ENCODE measurements around the gene ASB16. TPM values are rescaled to one million over a fixed set of nuclear protein-coding genes. Genes with fewer than 3 reads are reported as not detected.

The ASB16 gene
- total and polyA plus RNA-seq, 9 of the 15 experiments (the other 6 are each of a cell fraction or from before 2014, with no cell fraction given), result 0.03 to 0.07 TPM; not detected in 7

- TF ChIP-seq SETDB1 (IDR thresholded peaks at IDR 0.05; ENCODE audit: low read length) (peak; percentile 51), CBFA2T2 (conservative IDR thresholded peaks at IDR 0.05) (0 out of 2 replicates have a peak, but pooled peaks have one; percentile 11), POLR2G (IDR thresholded peaks at IDR 0.05; ENCODE audit: low read depth, low read length) (peak; percentile 81), POLR2AphosphoS5 (IDR thresholded peaks at IDR 0.05; ENCODE audit: control insufficient read depth, insufficient read depth, low read depth, low read length) (no peak), LEF1 (IDR thresholded peaks at IDR 0.05) (peak; percentile 70), CTBP1 (IDR thresholded peaks at IDR 0.05; ENCODE audit: borderline replicate concordance) (peak; percentile 55; the same call in 1 of the 2 replicates), MCM5 (IDR thresholded peaks at IDR 0.05; ENCODE audit: low read depth) (no peak), ZNF184 (CRISPR knock-in tag; IDR thresholded peaks at IDR 0.05) (no peak), CREM (IDR thresholded peaks at IDR 0.05; ENCODE audit: low read depth) (peak; percentile 90), MCM3 (IDR thresholded peaks at IDR 0.05) (no peak), SP1 (CRISPR knock-in tag; IDR thresholded peaks at IDR 0.05) (peak; percentile 28; the same call in 1 of the 2 replicates), KLF1 (tag; IDR thresholded peaks at IDR 0.05) (no peak), ZNF232 (CRISPR knock-in tag; IDR thresholded peaks at IDR 0.05) (peak; percentile 82; the same call in 1 of the 2 replicates), CBX5 (IDR thresholded peaks at IDR 0.05; ENCODE audit: borderline replicate concordance, low read depth) (no peak; the same call in 1 of the 2 replicates), NCOA6 (IDR thresholded peaks at IDR 0.05) (no peak), JUN (IDR thresholded peaks at IDR 0.05; ENCODE audit: borderline replicate concordance, low read depth, low read length) (peak; percentile 92), JUN (CRISPR knock-in tag; IDR thresholded peaks at IDR 0.05; ENCODE audit: borderline replicate concordance) (no peak), THRAP3 (IDR thresholded peaks at IDR 0.05; ENCODE audit: borderline replicate concordance) (no peak), PHB (CRISPR knock-in tag; IDR thresholded peaks at IDR 0.05) (no peak), MAFG (tag; conservative IDR thresholded peaks at IDR 0.05) (no peak), EHMT2 (IDR thresholded peaks at IDR 0.05) (0 out of 2 replicates have a peak, but pooled peaks have one; percentile 7)
- TF ChIP-seq, protein P1, sequence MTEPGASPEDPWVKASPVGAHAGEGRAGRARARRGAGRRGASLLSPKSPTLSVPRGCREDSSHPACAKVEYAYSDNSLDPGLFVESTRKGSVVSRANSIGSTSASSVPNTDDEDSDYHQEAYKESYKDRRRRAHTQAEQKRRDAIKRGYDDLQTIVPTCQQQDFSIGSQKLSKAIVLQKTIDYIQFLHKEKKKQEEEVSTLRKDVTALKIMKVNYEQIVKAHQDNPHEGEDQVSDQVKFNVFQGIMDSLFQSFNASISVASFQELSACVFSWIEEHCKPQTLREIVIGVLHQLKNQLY (CRISPR knock-in tag; conservative IDR thresholded peaks at IDR 0.05), result no peak
- TF ChIP-seq, protein P2, sequence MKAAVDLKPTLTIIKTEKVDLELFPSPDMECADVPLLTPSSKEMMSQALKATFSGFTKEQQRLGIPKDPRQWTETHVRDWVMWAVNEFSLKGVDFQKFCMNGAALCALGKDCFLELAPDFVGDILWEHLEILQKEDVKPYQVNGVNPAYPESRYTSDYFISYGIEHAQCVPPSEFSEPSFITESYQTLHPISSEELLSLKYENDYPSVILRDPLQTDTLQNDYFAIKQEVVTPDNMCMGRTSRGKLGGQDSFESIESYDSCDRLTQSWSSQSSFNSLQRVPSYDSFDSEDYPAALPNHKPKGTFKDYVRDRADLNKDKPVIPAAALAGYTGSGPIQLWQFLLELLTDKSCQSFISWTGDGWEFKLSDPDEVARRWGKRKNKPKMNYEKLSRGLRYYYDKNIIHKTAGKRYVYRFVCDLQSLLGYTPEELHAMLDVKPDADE (conservative IDR thresholded peaks at IDR 0.05; ENCODE audit: control insufficient read depth, low read depth, low read length), result no peak; the same call in 1 of the 2 replicates
- TF ChIP-seq, protein P3, sequence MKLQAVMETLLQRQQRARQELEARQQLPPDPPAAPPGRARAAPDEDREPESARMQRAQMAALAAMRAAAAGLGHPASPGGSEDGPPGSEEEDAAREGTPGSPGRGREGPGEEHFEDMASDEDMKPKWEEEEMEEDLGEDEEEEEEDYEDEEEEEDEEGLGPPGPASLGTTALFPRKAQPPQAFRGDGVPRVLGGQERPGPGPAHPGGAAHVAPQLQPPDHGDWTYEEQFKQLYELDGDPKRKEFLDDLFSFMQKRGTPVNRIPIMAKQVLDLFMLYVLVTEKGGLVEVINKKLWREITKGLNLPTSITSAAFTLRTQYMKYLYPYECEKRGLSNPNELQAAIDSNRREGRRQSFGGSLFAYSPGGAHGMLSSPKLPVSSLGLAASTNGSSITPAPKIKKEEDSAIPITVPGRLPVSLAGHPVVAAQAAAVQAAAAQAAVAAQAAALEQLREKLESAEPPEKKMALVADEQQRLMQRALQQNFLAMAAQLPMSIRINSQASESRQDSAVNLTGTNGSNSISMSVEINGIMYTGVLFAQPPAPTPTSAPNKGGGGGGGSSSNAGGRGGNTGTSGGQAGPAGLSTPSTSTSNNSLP (IDR thresholded peaks at IDR 0.05; ENCODE audit: borderline replicate concordance, low read depth, low read length), result no peak; the same call in 1 of the 2 replicates
- TF ChIP-seq, protein P4, sequence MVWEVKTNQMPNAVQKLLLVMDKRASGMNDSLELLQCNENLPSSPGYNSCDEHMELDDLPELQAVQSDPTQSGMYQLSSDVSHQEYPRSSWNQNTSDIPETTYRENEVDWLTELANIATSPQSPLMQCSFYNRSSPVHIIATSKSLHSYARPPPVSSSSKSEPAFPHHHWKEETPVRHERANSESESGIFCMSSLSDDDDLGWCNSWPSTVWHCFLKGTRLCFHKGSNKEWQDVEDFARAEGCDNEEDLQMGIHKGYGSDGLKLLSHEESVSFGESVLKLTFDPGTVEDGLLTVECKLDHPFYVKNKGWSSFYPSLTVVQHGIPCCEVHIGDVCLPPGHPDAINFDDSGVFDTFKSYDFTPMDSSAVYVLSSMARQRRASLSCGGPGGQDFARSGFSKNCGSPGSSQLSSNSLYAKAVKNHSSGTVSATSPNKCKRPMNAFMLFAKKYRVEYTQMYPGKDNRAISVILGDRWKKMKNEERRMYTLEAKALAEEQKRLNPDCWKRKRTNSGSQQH (CRISPR knock-in tag; IDR thresholded peaks at IDR 0.05), result no peak
These were observed 32.4 kb upstream of the ASB16 start (continued) for GRCh38 chr17:44137891-44138709.
